ENCODE results near the gene DCTN2. TPM values are rescaled to one million over a fixed set of nuclear protein-coding genes. Genes with fewer than 3 reads are reported as not detected.

DCTN2 gene
- total and polyA plus RNA-seq, 2 donors (not counting 3 experiments of a cell fraction or from before 2014, with no cell fraction given), result 146 to 161 TPM

DNA sequence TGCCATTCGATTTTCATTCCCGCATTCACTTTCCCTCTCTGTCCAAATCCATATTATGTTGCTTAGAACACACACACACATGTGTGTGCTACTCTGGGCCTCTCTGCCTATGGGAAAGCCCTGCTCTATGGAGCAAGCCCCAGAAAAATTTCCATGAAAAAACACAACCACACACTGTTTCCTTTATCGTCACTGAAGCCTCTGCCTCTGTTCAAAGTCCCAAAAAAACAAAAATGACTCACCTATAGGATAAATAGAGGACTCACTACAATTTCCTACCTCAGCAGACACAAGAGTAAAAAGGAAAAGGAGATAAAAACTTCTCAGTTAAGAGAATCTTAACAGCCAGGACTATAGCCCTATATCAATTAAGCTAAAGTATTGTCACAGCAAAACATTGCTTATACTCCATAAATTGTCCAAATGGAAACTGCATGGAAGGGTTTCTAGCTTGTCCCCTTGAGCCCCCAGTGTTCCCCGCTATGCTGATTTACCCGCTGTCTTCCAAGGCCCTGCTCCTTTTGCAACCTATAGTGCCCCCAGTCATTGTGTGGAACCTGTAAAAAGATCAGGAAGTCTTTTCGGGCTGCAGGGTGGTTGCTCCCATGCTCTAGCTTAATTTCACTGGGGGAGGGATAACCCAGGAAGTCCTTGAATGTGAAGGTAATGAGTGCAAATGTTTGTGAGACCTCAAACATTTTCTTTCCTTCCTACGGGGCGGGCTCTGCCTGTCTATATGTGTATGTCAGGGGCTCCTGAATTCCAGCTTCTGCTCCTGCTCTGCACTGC is 32.9 kb upstream of the DCTN2 start:
- Histone ChIP-seq H3K27ac (ENCODE audit: insufficient read depth, low read depth, low read length) (no peak overlapping the region), H3K9me1 (replicated peaks; ENCODE audit: control insufficient read depth, extremely low read depth, insufficient read depth, low read length) (no peaks in the 10 kb centered on the region), H4K20me1 (replicated peaks; ENCODE audit: control insufficient read depth, extremely low read depth, insufficient read depth, low read length) (no peaks in the 10 kb centered on the region), H3K9me3 (replicated peaks; ENCODE audit: control insufficient read depth, insufficient read depth, low read length) (no peaks in the 10 kb centered on the region), H3K4me3 (replicated peaks in 1 of 3; ENCODE audit: insufficient read depth in 1 of 3, low read depth in 1 of 3, low read length in 3 of 3) (no peak overlapping the region), H3K36me3 (ENCODE audit: control insufficient read depth in 2 of 2, extremely low read depth in 1 of 2, insufficient read depth in 2 of 2, low read length in 2 of 2) (no peaks in the 10 kb centered on the region), H3K4me2 (ENCODE audit: insufficient read depth, low read length) (no peak overlapping the region), H3K4me1 (ENCODE audit: control insufficient read depth, extremely low read depth, insufficient read depth, low read length) (no peaks in the 10 kb centered on the region), H3K9ac (replicated peaks; ENCODE audit: extremely low read depth, insufficient read depth, low read length) (no peak overlapping the region), H2AFZ (ENCODE audit: low read depth, low read length) (no peak overlapping the region), H3K27me3 (ENCODE audit: control insufficient read depth in 2 of 2, insufficient read depth in 2 of 2, low read length in 2 of 2) (peaks cover 12% of the 10 kb centered on the region in 2 experiments), H3K79me2 (ENCODE audit: control insufficient read depth, insufficient read depth, low read length) (no peaks in the 10 kb centered on the region)
- CTCF ChIA-PET, result interaction anchor here (1.1 to 5.2 kb wide), 4 partner anchors 12 to 91 kb away, joined by 3 to 109 read pairs (median 4); no protein-coding TSS in a partner anchor
- DNase-seq (ENCODE audit: low read depth, low spot score) (no peak), FAIRE-seq (no peak)
- TF ChIP-seq FOS (IDR thresholded peaks at IDR 0.05; ENCODE audit: borderline replicate concordance, insufficient read depth, low read length), result no peak
- no peak for TF ChIP-seq POLR2AphosphoS5 (IDR thresholded peaks at IDR 0.05; ENCODE audit: insufficient read depth, low read depth, low read length)
- no peak for TF ChIP-seq GATA2 (IDR thresholded peaks at IDR 0.05; ENCODE audit: insufficient read depth, insufficient read length, low read depth, low read length)
- no peak for TF ChIP-seq JUN (IDR thresholded peaks at IDR 0.05; ENCODE audit: borderline replicate concordance, insufficient read depth, insufficient read length, low read depth)
- no peak for TF ChIP-seq MYC (IDR thresholded peaks at IDR 0.05; ENCODE audit: low read depth, low read length)
- TF ChIP-seq MAX (IDR thresholded peaks at IDR 0.05; ENCODE audit: insufficient read depth, insufficient read length), result no peak
- TF ChIP-seq CTCF (IDR thresholded peaks at IDR 0.05; ENCODE audit: extremely low read depth in 1 of 2, insufficient read depth in 1 of 2, low read depth in 1 of 2, low read length in 2 of 2), result no peak
- no peak for TF ChIP-seq POLR2A (IDR thresholded peaks at IDR 0.05; ENCODE audit: low read depth, low read length)
- TF ChIP-seq EZH2 (IDR thresholded peaks at IDR 0.05; ENCODE audit: borderline replicate concordance, low read depth, low read length, severe bottlenecking), result no peak
- dilution Hi-C loops (cut with MboI; ENCODE audit: extremely low pct_ligation_motif_present, low sequenced_read_pairs) (no loop called here), intact Hi-C loops (cut with micrococcal nuclease) (no loop called here)
- POLR2A ChIA-PET, result no interaction called here
- no TSS peak for BruUV-seq (replicated peaks)

All from endothelial cell of umbilical vein (primary cell).